ENCODE data around the gene RAP1GAP2.

Gene RAP1GAP2

DNA sequence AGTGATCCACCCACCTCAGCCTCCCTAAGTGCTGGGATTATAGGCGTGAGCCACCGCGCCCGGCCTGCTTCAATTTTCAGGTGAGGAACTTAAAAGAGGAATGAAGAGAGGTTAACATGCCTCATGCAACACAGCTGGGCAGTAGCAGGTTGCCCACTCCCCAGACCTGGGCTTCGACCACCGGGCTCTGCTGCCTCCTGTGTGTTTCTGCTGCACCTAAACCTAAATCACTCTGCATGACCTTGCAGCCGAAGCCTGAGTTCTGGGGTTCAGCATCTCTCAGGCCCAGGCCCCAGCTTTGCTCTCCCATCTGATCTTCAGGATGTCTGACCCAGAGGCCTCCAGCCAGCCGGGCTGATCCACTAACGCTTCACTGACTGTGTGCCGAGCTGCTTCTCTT, 154.6 kb downstream of the RAP1GAP2 start:
- no peak for DNase-seq

DNA sequence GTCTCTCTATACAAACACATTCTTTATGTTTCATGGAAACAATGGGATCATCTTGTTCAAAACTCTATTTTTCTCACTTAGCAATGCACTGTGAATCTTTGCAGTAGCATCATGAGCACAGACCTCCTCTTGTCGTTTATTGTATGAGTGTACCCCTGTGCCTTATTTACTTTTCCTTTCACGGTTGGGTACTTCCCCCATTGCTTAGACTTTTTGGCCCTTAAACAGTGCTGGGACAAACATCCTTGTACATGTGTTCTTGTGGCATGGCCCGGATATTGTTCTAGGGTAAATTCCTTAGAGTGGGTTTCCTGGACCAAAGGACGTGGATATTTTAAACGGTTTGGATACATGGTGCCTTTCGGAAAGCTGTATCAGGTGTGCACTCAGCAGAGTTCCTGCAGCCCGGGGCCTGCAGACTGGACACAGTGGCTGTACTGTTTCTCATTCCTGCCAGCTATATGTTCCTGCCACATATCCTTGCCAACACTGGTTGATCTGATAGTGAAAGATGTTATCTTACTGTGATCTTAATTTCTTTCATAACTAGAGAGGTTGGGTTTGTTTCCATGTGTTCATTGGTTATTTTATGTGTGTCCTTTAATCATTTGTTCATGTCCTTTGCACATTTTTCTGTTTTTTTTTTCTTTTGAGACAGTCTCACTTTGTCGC, 156.1 kb downstream of the RAP1GAP2 start:
- no peak for DNase-seq

DNA sequence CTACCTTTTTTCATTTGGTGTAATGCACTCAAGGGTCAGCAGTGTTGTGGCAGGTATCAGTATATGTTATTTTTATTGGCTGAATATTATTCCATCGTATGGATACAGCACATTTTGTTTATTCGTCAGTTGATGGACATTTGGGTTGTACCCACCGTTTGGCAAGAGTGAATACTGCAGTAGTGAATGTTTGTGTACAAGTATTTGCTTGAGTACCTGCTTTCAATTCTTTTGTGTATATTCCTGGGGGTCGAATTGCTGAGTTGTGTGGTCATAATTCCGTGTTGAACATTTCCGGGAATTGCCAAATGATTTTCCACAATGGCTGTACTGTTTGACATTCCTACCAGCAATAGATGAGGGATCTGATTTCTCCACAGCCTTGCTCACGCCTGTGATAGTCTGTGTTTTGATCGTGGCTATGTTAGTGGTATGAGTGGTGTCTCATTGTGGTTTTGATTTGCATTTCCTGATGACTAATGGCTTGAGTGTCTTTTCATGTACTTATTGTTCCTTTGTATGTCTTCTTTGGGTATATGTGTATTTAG, 158.7 kb downstream of the RAP1GAP2 start:
- DNase-seq = no peak

DNA sequence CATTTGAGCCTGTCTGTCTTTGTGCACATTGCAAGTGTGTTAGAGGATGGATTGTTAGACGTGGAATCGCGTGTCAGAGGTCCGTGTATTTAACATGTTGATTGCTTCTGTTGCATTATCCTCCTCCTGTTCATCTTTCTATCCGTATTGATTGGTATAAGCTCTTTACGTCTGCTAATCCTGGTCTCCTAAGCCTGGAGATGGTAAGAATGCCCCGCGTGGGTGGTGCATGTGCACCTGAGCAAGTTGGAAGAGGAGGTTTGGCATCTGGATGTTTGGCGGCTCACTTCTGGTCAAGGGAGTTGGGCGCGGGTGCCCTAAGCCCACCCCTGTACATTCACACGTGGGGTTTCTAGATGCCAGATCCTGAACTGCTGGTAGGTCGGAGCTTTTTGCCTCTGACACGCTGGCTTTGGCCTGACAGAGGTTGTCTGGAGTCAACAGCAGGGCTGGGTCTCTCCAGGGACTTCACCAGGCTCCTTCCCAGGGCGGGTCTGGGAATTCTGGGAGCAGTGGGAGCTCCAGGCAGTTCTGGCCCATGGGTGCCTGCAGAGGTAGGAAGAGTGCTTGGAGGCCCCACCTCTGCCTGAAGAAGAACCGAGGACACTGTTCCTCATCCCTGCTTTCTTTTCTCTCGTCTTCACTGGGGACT, 159.8 kb downstream of the RAP1GAP2 start:
- no peak for DNase-seq

DNA sequence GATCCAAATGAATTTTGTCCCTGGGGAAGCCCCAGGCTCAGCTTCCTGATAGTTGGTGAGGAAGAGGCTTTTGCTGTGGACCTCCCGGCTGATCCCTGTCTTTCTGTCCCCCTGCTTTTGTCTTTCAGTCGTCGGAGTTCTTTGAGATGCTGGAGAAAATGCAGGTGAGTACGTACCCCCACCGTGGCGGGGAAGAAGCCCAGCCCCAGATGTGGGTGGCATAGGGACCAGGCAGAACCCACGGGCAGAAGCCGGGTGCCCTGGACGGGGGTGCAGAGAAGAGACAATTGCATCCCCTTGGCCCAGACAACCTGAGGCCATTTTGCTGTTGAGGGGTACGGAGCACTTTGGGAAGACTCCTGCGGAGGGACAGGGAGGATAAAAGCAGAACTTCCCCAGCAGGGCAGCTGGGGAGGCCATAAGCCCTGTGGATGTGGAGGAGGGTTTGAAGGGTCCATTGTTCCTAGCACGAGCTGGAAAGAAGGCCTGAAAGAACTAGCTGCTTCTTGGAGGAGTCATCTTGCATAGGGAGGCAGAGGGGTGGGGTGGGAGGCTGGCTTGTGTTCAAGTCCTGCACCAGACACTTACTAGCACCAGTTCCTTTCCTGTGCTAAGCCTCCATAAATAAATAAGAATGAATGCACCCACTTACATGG, 161.5 kb downstream of the RAP1GAP2 start:
- no peak for DNase-seq

DNA sequence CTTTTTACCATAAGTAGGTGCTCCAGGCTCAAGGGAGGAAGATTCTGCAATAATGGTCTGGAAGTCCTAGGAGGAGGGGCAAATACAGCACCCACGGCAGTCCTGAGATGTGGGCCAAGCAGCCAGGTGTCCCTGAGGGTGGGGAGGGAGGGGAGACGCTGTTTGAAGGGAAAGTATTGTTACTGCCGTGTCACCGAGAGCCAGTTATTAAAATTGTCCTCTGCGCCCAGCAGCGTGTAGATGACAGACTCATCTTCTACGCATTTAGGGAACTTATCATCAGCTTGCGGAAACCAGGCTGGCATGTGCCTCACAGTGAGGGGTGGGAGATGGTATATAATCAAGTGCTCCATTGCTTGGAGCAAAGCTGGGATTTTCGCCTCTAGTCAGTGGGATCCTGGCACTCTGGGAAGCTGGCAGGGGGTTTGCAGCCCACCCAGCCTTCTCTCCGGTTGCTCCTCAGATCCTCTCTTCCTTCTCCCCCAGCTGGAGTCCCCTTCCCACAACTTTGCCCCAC, 162.5 kb downstream of the RAP1GAP2 start:
- no peak for DNase-seq

DNA sequence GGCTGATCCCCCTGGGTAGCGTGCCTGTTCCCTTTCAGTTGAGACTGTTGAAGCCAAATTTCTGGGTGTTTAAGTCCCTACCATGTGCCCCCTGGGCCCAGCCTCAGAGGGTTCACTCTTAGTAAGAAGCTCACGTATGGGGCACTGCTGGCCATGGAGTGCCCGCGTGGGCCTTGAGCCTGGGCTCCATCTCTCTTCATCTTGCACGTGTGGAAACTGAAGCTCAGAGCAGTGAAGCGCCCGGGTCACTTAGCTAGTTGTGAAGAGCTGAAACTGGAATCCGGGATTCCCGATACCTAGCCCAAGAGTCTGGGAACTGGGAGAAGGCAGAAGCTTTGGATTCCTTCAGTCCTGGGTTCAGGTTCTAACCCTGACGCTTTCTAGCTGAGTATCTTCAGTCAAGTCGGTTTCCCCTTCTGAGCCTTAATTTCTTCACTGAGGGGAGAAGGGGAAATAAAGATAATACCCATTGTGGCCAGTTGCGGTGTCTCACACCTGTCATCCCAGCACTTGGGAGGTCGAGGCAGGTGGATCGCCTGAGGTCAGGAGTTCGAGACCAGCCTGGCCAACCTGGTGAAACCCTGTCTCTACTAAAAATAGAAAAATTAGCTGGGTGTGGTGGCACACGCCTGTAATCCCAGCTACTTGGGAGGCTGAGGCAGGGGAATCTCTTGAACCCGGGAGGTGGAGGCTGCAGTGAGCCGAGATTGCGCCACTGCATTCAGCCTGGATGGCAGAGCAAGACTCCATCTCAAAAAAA, 163.3 kb downstream of the RAP1GAP2 start:
- no peak for DNase-seq

DNA sequence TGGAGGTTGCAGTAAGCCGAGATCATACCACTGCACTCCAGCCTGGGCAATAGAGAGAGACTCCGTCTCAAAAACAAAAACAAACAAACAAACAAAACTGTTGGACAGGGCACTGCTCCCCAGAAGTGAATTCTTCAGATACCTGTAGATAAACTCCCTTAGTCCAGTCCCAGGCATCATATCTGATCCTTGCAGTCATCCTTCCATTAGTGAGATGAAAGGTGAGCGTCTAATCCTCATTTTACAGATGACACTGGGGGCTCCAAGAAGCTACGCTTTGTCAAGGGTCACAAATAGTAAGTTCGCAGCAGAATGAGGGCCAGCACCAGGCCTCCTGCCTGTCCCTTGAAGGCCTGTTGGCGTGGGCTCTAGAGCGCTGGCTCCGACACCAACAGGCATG, 165.2 kb downstream of the RAP1GAP2 start:
- no peak for DNase-seq

DNA sequence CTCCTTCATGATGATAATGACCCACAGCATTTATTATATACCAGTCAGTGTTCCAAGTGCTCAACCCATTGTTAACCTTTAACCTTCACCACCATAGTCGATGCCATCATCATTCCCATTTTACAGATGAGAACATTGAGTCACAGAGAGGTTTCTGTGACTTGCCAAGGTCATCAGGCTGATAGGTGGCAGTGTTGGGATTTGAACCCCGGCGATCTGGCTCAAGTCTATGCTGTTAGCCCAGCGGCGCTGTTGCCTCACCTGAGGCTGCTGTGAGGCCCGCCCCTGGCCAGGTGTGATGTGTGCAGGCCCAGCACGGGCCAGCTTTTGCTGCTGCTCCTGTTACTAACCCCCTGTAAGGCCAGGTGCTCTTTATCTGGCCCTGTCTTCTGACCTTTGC, 166.0 kb downstream of the RAP1GAP2 start:
- DNase-seq = no peak

DNA sequence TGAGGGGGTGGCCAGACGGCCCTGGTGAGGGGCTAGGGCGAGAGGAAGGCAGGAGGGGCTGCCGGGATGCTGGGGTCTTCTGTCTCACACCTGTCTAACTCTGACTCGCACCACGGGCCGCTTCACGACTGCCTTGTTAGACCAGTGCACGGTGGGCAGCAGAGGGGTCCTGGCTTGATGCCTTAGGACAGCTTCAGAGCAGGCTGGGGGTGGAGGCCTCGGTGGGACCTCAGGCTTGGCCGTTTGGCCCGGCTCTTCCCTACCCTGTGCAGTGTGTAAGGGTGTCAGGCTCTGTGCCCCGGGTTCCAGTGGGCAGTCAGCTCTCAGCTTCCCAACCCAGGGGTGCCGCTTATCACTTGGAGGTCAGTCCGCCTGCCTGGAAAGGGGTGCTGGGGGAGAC, 166.5 kb downstream of the RAP1GAP2 start:
- no peak for DNase-seq

DNA sequence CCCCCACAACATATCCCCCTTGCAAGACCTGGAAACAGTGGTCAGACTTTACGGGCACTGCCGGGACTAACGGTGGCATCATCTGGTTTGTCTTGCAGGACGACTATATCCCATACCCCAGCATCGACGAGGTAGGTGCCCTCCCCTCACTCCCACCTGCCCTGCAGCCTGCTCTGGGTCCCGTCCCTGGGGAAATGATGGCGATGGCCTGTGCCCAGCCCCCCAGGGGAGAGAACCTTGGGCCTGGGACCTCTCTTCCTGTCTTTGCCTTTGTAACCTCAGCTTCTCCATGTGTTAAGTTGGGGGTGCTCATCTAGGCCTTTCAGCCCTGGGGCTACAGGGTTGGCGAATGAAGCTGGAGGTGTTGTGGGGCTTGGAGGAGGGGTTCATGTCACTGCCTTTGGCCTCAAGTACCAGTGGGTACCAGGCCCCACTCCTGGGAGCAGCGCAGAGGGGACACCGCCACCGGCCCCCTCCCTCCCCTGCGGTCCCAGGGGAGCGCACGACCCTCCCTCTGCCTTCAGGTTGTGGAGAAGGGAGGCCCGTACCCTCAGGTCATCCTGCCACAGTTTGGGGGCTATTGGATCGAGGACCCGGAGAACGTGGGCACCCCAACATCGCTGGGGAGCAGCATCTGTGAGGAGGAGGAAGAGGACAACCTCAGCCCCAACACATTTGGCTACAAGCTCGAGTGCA, 167.2 kb downstream of the RAP1GAP2 start:
- DNase-seq = no peak

DNA sequence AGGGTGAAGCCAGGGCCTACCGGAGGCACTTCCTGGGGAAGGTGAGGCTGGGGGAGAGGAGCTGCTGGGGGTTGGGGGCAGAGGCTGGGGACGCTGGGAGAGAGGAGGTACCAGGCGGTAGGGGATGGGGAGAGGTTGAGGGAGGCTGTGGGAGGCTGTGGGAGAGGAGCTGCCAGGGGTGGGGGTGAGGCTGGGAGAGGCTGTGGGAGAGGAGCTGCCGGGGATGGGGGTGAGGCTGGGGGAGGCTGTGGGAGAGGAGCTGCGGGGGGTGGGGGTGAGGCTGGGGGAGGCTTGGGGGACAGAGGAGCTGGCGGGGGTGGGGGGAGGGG, 167.8 kb downstream of the RAP1GAP2 start:
- DNase-seq = no peak

DNA sequence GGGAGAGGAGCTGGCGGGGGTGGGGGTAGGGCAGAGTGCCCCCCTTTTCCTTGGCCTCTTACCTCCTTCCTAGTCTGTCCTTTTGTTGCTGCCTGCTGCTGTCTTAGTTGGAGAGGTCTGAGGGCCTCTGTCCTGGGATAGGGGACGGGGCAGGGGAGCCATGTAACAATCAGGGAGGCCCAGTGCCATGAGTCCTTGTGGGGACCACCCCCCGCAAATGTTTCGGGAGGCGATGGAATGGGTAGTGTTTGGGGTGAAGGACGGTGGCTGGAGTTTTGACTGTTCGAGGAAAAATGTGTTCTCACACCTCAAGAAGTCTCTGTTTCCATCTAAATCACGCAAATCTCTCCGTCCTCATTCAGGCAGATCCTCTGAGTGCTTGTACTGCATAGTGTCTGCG, 168.1 kb downstream of the RAP1GAP2 start:
- DNase-seq = no peak

DNA sequence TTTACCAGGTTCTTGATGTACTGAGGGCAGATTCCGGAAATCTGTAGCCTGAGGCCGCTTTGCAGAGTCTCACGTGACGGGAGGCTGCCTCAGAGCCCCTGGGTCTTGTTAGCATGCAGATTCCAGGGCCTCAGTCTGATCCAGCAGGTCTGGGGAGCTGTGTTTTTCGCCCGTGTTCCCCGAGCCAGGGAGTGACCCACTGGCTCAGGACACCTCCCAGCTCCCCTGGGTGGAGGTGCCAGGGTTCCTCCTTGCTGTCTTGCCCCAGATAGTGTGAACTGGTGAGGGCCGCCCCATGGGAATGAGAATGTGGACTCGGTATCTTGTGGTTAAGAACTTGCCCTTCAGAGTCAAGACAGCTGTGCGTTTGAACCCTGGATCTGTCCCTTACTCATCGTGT, 168.6 kb downstream of the RAP1GAP2 start:
- no peak for DNase-seq

DNA sequence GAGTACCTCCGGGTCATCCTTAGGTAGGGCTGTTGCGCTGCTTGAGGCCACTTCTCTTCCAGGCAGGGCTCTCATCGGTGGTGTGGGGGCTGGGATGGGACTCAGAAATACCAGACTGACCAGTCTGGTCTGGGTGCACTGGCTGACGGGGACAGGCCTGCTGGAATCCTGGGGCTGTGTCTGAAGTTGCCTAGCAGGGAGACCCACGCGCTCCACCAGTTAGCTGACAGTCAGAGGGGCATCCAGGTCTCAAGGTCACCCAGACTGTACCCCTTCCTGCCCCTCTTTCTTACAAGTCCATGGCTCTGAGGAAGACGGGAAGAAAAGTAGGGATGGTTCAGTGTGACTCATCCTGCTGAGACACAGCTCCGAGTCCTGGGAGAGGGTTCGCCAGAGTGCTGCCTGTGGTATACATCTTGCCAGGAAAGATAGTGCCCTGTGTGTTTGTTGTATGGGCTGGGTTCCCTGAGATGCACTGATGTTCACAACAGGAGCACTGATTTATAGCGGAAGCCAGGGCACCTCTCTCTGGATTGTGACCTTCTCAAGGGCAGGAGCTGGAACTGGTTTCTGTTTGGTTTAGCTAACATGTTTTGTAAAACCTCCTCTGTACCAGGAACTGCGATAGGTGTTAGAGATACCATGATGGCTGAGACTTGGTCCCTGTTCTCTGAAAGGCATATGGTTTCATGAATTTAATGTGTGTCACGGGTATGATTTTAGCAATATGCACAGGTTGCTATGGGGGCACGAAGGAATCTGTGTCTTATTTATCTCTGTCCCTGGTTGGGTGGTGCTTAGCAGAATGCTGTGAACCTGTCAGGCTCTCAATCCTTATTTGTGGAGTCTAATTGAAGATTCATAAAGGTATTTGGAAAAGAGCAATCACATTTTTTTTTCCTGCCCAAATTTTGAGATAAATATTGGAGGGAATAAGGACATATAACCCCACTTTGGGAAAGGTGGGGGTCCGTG, 169.7 kb downstream of the RAP1GAP2 start:
- DNase-seq = no peak

DNA sequence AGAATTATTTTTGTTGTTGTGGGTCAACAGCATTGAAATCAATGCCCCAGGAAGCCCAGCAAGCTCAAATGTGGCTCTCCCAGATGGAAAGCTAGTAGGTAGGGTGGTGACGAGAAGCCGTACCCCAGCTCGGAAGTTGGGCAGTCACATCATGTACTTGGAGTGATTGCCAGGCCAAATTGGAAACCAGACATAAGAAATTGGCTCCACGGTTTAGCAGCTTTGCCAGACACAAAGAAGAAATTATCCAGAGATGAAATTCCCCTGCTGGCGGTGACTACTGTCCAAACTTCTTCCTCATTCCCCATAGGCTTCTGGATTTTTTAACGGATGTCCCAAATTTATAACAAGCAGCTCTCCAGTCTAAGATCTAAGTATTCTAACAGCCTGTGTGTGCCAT, 171.3 kb downstream of the RAP1GAP2 start:
- DNase-seq = no peak

DNA sequence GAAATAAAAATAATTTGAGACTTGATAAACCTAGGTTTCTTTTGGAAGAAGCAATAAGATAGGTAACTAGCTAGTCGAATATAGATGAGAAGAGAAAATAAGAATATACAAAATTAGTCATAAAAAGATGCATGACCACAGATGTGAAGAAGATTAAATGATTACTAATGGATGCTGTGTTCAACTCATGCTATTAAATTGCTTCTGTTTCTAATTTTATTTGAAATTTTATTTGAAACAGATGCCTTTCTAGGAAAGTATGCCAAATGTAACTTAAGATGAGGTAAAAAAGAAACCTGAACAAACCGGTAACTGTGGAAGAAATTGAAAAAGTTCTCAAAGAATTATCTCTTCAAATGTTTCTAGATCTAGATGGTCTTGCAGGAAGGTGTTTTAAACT, 175.6 kb downstream of the RAP1GAP2 start:
- no peak for DNase-seq

DNA sequence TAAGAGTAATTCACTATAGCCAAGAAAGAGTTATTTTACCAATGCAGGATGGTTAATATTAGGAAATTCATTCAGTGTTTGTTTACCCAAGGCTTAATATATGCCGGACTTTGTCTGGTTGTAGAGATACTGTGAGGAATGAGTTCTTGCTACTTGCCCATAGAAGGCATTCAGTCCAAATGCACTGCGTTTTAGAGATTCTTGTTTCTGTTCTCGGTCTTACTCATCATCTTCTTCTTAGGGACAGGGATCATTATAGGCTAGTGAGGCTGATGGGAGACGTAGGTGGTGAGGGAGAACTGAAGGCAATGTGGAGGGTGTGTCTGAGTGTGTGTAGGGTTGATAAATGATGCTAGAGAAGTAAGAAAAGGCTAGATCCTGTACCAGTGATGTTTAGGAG, 176.5 kb downstream of the RAP1GAP2 start:
- DNase-seq = no peak

DNA sequence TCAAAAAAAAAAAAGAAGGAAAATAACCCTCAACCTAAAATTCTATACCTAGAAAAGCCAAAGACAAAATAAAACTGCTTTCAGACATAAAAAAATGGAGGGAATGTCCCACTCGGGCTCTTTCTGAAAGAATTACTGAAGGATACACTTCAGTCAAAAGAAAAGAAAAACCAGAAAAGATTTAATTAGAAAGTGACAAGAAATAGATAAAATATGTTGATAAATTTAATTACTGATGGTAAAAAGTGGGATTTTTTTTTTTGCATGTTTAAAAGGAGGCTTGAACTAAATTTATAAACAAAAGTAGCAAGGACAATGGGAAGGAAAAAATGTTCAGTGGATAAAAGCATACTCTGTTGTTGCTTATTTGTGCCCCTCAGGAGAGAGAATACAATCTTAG, 178.1 kb downstream of the RAP1GAP2 start:
- no peak for DNase-seq

DNA sequence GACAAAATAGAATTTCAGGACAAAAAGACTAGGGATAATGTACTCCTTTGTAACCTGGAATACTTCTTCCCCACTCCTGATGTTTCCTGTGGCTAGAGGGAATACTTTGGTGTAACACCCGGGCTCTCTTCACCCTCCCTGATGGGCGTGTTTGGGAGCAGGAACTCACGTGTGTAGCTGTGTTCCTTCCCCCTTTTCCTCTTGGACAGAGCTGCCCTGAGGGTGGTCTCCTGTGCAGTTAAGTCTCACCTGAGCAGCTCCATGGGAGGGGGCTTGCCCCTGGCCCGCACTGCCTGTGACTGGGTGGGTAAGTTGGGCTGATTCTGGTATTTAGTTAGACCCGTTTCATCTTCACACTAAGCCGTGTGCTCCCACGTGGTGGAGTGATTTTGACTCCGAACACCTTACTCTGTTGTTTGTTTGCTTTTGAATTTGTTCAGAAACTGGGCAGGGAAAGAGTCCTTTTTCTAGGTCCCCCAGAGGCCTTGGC, 179.3 kb downstream of the RAP1GAP2 start:
- DNase-seq = no peak

DNA sequence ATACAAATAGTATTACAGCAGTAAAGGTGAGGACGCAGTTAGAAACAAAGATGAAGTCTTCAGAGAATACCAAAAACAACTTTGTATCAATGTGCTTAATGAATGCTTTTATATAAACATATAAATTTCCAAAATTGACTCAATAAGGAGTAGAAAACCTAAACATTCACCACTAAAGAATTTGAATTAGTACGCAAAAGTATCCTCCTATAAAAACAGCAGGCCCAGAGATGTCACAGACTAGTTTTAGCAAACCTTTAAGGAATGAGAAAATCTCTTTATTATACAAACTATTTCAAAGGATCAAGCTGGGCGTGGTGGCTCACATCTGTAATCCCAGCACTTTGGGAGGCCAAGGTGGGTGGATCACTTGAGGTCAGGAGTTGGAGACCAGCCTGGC, 180.9 kb downstream of the RAP1GAP2 start:
- DNase-seq = no peak

Data from NCI-H1436 (cell line).